Measurements from ENCODE around the gene PTGDS.
A peak's percentile ranks its signal among the peaks of the same experiment; 100 is the strongest.

PTGDS gene

DNA sequence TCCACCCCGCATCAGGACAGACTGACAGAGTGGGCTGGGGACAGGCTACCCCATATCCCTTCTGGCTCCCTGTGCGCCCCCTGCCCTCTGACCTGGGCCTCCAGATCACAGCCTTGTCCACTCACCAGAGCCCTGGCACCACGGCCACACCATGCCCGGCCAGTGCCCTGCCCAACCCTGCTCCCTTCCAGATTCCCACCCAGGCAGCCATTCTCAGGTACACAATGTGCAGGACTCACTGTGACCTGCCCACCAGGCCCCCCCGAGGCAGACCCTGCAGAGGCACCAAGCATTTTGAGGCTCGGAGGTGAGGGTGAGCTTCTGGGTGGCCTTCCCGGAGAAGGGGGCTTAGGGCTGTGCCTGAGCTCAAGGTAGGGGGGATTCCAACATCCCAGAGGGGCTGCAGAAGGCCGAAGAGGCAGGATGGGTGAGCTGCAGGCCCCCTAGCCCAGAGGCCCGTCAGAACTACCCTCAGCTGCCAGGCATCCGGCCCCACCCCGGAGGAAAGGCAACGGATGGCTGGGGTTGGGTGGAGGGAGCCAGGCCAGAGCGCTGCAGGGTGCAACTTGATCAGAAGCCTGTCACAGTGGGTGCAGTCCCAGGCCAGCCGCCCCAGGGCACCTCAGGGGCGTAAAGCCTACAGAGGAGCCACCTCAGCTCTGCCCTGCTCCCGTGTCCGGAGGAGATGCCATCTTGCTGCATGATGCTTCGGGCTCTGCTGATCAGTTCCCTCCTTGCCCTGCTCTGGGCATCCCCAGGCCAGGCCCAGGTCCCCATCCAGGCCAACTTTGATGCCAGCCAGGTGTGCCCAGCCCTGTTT lies 5.1 kb downstream of the PTGDS start, which contains the start of gene LCNL1:
TSS of gene LCNL1 (plus strand) at position 762 of the 820 bp plus-strand sequence. CDS start 594 bp downstream, outside the sequence.
- no peak within 1 kb of the TSS for H3K4me3 ChIP-seq
- no peak within 1 kb of the TSS for H3K27ac ChIP-seq

DNA sequence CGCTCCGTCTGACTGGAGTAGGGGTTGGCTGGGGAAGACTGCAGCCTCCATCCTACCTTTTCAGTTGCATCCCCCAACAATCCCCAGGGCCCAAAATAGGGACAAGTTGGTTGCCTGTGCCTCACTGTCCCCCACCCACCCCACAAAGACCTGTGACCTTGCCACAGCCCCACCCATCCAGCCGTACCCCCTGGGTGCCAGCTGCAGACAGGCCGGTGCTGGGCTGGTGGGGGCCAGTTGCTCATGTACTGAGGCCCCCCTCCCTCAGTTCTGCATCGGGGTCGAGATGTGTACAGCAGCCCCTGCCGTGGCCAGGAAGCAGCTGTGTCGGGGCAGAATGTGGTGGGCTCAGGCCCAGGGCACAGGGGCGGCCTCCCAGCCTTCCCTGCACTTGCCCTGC lies 5.9 kb downstream of the PTGDS start:
- Histone ChIP-seq H3K4me3 (no peak overlapping the region), H3K27ac (no peak overlapping the region)

DNA sequence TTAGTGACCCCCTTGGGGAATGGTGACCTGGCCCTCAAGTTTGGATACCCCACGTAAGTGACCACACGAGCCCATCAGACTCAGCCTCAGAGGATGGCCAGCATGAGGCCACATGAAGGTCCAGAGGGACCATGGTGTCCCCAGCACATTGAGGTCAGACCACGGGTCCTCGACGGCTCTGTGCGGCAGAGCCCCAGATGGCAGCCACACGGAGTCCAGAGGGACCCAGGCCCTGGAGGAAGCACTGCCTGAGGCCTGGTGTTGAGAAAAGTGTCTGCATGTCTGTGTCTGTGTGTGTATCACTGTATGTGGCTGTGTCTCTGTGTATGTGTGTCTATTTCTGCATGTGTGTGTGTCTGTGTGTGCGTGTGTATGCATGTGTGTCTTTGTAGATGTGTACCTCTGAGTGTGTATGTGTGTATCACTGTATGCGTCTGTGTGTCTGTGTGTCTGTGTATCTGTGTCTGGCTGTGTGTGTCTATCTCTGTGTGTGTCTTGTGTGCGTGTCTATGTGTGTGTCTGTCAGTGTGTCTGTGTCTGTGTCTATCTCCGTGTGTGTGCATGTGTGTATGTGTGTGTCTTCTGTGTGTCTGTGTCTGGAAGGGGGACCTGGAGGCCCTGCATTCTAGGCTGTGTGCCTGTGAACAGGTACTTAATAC lies 6.5 kb downstream of the PTGDS start:
- no peak overlapping the region for H3K27ac ChIP-seq
- H3K4me3 ChIP-seq = no peak overlapping the region

DNA sequence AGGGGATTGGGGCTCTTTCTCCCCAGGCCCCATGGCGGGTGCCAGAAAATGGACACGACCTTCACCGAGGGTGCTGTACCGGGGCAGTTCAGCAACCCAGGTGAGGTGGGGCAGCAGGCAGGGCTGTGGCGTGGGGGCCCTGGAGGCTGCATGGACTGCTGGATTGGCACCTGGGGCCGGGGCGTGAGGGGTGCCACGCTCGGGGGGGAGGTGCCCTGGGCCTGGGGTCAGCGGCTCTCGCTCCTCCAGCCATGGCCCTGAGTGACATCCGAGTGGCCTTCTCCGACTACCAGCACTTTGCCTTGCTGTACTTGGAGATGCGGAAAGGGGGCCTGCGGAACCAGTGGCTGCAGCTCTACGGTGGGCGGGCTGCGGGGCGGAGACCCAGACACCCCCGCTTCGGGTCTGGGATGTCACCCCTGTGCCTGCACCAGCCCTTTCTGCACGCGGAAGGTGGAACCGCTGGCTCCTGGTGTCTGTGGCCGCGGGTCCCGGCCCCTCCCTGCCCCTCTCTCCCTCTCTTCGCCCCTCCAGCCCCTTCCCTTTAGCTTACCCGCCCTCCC lies 7.2 kb downstream of the PTGDS start:
- Histone ChIP-seq H3K4me3 (no peak overlapping the region), H3K27ac (no peak overlapping the region)

DNA sequence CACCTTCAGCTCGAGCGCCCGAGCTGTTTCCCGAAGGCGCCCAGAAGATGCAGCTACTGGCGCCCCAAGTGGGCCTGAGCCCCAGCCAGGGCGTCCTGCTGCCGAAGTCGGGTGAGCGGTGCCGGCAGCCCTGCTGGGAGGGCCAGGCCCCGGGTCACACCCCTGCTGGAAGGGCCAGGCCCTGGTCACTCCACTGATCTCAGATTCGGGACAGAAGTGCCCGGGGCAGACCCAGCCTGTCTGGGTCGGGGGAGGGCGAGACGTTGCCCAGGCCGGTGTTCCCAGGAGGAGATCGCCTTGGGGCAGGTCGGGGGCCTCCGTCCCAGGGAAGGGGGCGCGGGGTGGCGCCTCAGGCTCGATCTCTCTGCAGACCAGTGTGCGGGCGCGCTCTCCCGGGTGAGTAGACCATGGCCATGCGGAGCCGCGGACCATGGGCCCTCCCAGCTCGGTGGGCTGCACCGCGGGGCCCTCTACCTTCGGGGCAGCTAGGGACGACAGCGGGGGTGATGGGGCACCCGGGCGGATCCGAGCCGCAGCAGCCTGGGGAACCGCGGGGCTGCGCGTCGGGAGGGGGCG lies 7.8 kb downstream of the PTGDS start:
- no peak overlapping the region for H3K4me3 ChIP-seq
- H3K27ac ChIP-seq = no peak overlapping the region

DNA sequence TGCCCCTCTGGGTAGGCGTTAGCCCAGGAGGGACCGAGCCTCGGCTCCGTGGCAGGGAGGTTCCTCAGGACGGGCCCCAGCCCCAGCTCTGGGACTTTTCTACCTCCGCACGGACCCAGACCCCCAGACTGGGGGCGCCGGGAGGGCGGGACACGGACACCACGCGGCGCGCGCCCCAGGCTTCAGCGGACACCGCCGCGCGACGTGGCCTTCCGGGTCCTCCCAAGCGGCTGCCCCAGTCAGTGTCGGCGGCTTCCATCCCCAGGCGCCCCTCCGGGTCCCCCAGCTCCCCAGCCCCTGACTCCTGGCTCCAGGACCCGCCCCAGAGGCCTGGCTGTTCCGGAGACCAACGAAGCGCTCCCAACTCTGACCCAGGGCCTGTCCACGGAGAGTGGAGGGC lies 8.5 kb downstream of the PTGDS start:
- Histone ChIP-seq H3K4me3 (no peak overlapping the region), H3K27ac (no peak overlapping the region)

DNA sequence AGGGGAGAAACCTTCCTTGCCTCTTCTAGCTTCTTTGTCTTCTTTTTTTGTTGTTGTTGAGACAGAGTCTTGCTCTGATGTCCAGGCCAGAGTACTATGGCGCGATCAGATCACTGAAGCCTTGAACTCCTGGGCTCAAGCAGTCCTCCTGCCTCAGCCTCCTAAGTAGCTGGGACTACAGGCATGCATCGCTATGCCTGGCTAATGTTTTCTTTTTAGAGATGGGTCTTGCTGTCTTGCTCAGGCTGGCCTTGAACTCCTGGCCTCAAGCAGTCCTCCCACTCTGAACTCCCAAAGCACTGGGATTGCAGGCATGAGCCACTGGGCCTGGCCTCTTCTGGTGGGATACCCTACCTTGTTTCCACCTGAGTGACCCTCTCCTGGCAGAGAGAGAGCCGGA lies 11.6 kb downstream of the PTGDS start:
- H3K4me3 ChIP-seq = no peak overlapping the region
- H3K27ac ChIP-seq = no peak overlapping the region

DNA sequence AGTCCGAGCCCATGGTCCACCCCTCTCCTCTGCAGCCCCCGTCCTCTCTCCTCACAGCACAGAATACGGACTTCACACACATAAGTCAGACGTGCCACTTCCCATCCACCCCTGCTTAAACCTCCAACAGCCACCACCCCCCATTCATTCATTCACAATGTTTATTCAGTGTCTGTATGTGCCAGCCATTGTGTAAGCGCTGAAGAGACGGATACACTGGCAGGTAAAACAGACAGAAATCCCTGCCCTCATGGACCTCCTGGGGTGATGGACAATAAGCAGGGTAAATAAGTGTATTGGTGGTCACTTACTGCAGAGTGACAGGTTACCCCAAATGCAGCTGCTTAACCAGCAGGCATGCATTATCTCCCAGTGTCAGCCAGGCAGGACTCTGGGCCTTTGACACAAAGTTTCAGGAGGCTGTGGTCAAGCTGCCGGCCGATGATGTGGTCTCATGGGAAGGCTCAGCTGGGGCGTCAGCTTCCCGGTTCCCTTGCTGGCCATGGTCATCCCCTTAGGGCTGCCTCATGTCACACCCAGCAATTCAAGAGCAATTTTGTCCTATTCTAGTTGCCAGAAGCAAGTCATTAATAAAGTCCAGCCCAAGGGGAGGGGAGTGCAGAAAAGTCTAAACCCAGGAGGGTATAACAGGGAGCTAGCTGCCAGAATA lies 13.1 kb downstream of the PTGDS start:
- H3K4me3 ChIP-seq = no peak overlapping the region
- no peak overlapping the region for H3K27ac ChIP-seq

DNA sequence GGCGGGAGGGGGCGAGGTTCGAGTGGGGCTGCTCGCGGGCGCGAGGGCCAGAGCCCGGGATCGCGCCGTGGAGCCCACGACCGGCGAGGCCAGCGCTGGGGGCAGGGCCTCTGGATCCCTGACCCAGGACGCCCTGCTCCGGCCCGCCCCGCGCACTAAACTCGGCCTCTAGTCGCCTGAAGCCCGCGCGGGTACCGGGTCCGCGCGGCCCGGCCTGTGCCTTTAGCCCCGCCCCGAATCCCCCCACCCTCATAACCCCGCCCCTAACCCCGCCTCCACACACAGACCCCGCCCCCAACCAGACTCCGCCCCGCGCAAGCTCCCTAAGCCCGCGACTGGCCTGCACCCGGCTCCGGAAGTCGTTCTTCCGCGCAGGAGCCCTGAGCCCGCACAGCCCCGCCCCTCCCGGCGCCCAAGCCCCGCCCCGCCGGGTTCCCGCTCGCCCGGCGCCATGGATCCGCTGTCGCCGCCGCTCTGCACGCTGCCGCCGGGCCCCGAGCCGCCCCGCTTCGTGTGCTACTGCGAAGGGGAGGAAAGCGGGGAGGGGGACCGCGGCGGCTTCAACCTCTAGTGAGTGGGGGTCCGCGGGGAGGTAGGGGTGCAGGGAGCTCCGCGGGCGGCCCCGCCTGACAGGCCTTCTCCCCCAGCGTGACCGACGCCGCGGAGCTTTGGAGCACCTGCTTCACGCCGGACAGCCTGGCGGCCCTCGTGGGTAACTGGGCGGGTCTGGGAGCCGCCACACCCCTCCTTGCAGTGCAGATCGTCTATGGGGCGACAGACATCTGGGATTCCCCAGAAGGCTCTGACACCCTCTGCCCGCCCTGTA lies 14.9 kb downstream of the PTGDS start, which contains the start of gene PAXX:
TSS of gene PAXX (plus strand) at position 430 of the 826 bp plus-strand sequence. CDS start at position 452, 22 bp downstream.
- Histone ChIP-seq H3K27ac (peak within 1 kb of the TSS; percentile 24 to 92 (median 82)), H3K4me3 (peak within 1 kb of the TSS; percentile 52 to 77 (median 62))

DNA sequence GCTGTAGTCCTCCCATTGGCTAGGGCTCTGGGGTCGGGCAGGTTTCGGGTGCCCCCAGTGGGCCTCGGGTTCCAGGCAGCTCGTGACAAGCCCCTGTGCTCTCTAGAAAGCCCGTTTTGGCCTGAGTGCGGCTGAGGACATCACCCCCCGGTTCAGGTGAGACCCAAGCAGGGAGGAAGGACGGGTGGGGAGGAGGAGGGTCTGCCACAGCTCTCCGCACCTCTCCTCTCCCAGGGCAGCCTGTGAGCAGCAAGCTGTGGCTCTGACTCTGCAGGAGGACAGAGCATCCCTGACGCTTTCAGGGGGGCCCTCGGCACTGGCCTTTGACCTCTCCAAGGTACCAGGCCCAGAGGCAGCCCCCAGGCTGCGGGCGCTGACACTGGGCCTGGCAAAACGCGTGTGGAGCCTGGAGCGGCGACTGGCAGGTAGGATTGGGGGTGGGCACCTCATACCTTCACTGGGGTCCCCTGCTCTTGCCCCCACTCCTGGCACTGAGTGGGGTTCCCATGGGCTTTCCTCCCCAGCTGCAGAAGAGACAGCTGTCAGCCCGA lies 15.6 kb downstream of the PTGDS start:
- peak overlapping the region; percentile 24 to 92 (median 82) for H3K27ac ChIP-seq
- peak overlapping the region; percentile 52 to 77 (median 62) for H3K4me3 ChIP-seq

DNA sequence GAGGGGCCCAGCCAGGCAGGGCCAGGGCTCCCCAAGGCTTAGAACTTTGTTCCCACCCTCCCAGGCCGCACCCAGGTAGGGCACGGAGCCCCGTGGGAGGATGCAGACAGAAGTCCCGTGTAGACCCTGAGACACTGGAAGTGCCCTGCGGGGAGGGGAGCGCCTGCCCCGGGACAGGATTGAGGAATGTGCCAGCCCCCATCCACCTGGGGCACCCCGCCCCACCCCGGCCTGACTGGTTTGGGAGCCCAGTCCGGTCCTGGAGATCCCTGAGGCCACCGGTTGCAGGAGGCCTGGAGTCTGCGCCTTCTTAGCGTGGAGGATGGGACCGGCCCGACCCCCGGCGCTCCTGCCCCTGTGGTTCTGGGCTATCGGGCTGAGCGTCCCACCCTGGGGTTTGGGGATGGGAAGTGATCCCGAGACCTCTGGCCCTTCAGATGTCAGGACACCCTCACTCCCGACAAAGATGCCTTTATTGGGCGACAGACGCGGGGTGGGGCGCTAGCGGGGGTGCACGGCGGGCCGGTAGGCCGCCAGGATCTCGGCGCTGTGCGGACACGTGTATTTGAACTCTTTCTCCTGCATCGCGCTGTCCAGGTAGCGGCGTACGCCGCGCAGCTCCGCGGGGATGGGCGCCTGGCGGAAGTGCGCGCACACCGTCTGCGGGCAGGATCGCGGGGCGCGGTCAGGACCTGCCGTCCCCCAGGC lies 17.0 kb downstream of the PTGDS start:
- Histone ChIP-seq H3K27ac (peak overlapping the region in 9 of 21 experiments; percentile 9 to 87 (median 60)), H3K4me3 (peak overlapping the region in 5 of 7 experiments; percentile 4 to 52 (median 23))

DNA sequence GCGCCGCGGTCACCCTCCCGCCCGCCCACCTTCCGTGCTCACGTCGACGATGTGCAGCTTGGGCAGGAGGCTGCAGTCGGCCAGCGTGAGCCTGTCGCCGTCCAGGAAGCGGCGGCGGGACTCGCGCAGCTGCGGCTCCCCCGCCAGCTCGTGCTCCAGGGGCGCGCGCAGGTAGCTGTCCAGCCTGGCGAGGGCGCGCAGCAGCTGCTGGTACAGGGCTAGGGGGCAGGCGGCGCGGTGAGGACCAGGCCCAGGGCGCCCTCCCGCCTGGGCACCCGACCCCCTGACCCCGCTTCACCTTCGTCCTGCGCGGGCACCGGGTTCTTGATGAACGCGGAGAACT lies 17.6 kb downstream of the PTGDS start:
- H3K4me3 ChIP-seq = peak overlapping the region in 6 of 7 experiments; percentile 1 to 52 (median 22)
- peak overlapping the region in 12 of 21 experiments; percentile 0 to 87 (median 60) for H3K27ac ChIP-seq

DNA sequence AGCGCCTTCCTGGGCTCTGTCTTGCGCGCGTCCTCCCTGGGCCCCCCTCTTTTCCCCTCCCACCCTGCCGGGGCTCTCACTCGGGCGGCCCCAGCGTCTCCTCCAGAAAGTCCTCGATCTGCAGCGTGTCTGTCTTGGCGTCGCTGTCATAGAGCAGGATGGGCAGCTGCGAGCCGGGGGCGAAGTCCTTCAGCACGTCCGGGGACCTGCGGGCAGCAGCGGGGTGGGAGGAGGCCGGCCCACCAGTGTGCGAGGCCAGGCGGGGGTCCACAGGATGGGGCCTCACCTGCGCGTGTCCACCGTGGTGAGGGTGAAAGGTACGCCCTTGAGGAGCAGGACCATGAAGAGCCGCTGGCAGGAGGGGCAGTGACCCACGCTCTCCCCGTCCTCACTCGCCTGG lies 18.1 kb downstream of the PTGDS start:
- peak overlapping the region in 16 of 21 experiments; percentile 9 to 85 (median 60) for H3K27ac ChIP-seq
- H3K4me3 ChIP-seq = peak overlapping the region in 6 of 7 experiments; percentile 1 to 52 (median 22)

DNA sequence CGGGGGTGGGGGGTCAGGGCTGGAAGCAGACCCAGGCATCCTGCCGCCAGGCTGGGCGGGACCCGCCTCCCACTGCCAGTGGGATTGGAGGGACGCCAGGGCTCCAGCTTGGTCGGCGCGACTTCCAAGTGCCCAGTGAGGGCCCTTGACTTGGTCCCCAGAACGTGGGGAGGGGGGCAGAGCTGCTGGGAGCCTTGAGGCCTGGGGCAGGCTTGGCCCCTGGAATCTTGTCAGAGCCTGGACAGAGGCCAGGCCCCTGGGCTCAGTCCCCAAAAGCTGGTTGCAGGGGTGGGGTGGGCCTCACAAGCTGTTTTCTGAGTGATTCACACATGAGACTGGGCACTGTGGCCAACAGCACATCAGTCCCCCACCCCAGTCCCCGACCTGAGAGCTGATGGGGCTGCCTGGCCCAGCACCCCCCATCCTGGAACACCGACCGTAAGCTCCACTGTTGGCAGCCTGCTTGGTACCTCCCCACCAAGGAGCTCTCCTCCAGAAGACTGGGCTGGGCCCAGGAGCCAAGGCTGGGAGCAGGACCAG lies 18.5 kb downstream of the PTGDS start:
- peak overlapping the region; percentile 4 to 52 (median 22) for H3K4me3 ChIP-seq
- peak overlapping the region in 18 of 21 experiments; percentile 10 to 85 (median 60) for H3K27ac ChIP-seq

DNA sequence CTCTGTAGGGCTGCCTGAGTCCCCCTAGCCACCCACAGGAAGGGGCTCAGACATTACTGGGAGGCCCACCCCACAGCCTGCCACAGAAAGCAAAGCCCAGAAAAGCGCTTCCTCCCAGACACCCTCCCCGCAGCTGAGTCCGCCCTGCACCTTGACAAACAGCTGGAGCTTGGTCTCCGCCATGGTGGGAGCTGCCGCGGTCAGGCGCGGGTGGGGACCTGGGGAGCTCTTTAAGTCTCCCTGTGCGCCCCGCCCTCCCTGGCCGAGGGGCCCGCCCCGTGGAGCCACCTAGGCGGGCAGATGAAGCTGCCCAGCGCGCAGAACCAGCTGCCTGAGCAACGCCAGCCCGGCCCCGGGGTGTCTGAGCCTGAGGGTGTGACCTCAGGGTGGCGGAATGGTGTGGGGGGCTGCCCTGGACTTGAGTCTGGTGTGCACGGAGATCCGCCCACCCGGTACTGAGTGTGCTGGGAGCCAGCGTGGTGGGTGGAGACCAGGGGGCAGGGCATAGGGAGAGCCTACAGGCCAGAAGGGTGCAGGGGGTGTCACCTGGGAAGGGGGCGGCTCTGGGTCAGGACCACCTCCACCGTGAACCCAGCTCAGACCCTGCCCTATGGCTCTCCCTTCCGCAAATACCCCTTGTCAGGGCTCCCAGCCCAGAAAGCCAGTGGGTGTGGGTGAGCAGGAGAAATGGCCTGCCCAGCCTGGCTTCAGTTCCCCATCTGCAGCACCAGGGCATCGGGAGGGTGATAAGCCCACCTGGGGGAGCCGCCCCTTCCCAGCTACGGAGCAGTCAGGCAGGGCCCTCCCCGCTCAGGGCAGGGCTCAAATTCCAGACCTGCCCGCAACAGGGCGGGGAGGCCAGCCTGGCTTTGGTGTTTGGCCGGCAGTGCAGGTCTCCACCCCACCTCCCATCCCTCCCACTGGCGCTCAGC lies 19.3 kb downstream of the PTGDS start, which contains the start of gene CLIC3:
TSS of gene CLIC3 (minus strand) at position 208 of the 932 bp plus-strand sequence. CDS start at position 183, 25 bp downstream.
- Histone ChIP-seq H3K4me3 (peak within 1 kb of the TSS; percentile 4 to 52 (median 22)), H3K27ac (peak within 1 kb of the TSS in 19 of 21 experiments; percentile 10 to 85 (median 60))

DNA sequence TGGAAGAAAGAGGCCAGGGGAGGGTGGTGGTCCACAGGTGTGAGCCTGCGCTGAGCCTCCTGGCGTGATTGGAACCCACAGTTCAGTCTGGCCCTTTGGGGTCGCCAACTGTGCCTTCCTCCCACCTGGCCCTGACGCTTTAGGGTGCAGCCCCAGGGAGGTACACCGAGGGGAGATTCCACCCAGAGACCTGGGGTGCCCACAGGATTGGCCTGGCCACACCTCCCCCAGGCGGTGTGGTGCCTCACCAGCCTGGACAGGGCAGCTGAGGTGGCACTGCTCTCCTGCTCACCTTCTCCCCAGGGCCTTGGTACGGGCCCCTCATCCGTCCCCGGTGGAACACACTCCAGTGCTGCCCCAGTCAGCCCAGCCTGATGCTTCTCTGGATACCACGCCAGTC lies 20.1 kb downstream of the PTGDS start:
- H3K27ac ChIP-seq = peak overlapping the region in 13 of 21 experiments; percentile 2 to 85 (median 48)
- no peak overlapping the region for H3K4me3 ChIP-seq

Data from skin epidermis (tissue), 12 donors.